ENCODE results near the gene MAPK8IP3. TPM values are rescaled to one million over a fixed set of nuclear protein-coding genes. Genes with fewer than 3 reads are reported as not detected.
A peak's percentile ranks its signal among the peaks of the same experiment; 100 is the strongest.

MAPK8IP3 gene
- total and polyA plus RNA-seq, 9 of the 15 experiments (the other 6 are each of a cell fraction or from before 2014, with no cell fraction given) = 0.17 to 58.7 (median 16.7) TPM

DNA sequence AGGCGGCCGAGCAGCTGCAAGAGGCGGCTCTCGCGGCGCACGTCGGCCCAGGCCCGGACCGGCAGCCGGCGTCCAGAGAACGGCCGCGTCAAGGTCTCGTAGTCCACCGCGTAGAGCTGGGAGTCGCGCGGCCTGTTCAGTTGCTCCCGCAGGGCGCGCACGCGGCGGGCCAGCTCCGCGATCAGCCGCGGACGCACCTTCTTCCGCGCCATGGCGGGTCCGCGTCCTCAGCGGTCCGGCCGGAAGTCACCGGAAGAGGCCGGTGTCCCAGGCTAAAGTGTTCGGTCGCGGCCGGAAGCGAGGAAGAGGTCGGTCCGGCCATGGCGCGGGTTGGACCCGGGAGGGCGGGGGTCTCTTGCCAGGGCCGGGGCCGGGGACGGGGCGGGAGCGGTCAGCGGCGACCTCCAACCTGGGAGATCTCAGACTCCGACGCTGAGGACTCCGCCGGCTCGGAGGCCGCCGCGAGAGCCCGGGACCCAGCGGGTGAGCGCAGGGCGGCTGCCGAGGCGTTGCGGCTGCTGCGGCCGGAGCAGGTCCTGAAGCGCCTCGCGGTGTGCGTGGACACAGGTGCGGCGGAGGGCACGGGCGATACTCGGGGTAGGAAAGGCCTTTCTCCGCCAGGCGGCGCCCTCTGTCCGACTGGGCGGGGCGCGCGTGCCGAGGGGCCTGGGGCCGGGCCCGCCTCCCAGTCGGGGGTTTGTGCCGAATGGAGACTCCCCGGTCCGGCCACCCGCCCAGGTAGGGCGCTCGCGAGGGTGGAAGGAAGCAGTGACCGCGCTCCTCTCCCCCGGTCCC is 67.1 kb downstream of the MAPK8IP3 start, which contains the start of gene MRPS34 (continued):
- TF ChIP-seq, protein P1, sequence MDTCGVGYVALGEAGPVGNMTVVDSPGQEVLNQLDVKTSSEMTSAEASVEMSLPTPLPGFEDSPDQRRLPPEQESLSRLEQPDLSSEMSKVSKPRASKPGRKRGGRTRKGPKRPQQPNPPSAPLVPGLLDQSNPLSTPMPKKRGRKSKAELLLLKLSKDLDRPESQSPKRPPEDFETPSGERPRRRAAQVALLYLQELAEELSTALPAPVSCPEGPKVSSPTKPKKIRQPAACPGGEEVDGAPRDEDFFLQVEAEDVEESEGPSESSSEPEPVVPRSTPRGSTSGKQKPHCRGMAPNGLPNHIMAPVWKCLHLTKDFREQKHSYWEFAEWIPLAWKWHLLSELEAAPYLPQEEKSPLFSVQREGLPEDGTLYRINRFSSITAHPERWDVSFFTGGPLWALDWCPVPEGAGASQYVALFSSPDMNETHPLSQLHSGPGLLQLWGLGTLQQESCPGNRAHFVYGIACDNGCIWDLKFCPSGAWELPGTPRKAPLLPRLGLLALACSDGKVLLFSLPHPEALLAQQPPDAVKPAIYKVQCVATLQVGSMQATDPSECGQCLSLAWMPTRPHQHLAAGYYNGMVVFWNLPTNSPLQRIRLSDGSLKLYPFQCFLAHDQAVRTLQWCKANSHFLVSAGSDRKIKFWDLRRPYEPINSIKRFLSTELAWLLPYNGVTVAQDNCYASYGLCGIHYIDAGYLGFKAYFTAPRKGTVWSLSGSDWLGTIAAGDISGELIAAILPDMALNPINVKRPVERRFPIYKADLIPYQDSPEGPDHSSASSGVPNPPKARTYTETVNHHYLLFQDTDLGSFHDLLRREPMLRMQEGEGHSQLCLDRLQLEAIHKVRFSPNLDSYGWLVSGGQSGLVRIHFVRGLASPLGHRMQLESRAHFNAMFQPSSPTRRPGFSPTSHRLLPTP (IDR thresholded peaks at IDR 0.05; ENCODE audit: borderline replicate concordance, extremely low read depth, insufficient read length) = no peak
- TF ChIP-seq, protein P2, sequence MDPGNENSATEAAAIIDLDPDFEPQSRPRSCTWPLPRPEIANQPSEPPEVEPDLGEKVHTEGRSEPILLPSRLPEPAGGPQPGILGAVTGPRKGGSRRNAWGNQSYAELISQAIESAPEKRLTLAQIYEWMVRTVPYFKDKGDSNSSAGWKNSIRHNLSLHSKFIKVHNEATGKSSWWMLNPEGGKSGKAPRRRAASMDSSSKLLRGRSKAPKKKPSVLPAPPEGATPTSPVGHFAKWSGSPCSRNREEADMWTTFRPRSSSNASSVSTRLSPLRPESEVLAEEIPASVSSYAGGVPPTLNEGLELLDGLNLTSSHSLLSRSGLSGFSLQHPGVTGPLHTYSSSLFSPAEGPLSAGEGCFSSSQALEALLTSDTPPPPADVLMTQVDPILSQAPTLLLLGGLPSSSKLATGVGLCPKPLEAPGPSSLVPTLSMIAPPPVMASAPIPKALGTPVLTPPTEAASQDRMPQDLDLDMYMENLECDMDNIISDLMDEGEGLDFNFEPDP (CRISPR knock-in tag; IDR thresholded peaks at IDR 0.05) = no peak
- TF ChIP-seq, protein P3, sequence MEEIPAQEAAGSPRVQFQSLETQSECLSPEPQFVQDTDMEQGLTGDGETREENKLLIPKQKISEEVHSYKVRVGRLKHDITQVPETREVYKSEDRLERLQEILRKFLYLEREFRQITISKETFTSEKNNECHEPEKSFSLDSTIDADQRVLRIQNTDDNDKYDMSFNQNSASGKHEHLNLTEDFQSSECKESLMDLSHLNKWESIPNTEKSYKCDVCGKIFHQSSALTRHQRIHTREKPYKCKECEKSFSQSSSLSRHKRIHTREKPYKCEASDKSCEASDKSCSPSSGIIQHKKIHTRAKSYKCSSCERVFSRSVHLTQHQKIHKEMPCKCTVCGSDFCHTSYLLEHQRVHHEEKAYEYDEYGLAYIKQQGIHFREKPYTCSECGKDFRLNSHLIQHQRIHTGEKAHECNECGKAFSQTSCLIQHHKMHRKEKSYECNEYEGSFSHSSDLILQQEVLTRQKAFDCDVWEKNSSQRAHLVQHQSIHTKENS (CRISPR knock-in tag; IDR thresholded peaks at IDR 0.05) = no peak
- TF ChIP-seq, protein P4, sequence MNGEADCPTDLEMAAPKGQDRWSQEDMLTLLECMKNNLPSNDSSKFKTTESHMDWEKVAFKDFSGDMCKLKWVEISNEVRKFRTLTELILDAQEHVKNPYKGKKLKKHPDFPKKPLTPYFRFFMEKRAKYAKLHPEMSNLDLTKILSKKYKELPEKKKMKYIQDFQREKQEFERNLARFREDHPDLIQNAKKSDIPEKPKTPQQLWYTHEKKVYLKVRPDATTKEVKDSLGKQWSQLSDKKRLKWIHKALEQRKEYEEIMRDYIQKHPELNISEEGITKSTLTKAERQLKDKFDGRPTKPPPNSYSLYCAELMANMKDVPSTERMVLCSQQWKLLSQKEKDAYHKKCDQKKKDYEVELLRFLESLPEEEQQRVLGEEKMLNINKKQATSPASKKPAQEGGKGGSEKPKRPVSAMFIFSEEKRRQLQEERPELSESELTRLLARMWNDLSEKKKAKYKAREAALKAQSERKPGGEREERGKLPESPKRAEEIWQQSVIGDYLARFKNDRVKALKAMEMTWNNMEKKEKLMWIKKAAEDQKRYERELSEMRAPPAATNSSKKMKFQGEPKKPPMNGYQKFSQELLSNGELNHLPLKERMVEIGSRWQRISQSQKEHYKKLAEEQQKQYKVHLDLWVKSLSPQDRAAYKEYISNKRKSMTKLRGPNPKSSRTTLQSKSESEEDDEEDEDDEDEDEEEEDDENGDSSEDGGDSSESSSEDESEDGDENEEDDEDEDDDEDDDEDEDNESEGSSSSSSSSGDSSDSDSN (IDR thresholded peaks at IDR 0.05; ENCODE audit: borderline replicate concordance in 1 of 2, low read depth in 2 of 2, low read length in 2 of 2) = peak; percentile 95 to 97
- TF ChIP-seq, protein P5, sequence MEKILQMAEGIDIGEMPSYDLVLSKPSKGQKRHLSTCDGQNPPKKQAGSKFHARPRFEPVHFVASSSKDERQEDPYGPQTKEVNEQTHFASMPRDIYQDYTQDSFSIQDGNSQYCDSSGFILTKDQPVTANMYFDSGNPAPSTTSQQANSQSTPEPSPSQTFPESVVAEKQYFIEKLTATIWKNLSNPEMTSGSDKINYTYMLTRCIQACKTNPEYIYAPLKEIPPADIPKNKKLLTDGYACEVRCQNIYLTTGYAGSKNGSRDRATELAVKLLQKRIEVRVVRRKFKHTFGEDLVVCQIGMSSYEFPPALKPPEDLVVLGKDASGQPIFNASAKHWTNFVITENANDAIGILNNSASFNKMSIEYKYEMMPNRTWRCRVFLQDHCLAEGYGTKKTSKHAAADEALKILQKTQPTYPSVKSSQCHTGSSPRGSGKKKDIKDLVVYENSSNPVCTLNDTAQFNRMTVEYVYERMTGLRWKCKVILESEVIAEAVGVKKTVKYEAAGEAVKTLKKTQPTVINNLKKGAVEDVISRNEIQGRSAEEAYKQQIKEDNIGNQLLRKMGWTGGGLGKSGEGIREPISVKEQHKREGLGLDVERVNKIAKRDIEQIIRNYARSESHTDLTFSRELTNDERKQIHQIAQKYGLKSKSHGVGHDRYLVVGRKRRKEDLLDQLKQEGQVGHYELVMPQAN (IDR thresholded peaks at IDR 0.05; ENCODE audit: borderline replicate concordance) = peak; percentile 67; the same call in 1 of the 2 replicates
- TF ChIP-seq, protein P6, sequence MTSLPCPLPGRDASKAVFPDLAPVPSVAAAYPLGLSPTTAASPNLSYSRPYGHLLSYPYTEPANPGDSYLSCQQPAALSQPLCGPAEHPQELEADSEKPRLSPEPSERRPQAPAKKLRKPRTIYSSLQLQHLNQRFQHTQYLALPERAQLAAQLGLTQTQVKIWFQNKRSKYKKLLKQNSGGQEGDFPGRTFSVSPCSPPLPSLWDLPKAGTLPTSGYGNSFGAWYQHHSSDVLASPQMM (CRISPR knock-in tag; IDR thresholded peaks at IDR 0.05) = no peak
- TF ChIP-seq BCOR (IDR thresholded peaks at IDR 0.05) (no peak), RUNX1 (IDR thresholded peaks at IDR 0.05; ENCODE audit: low read depth) (no peak), PTTG1 (tag; IDR thresholded peaks at IDR 0.05; ENCODE audit: low read depth) (no peak), SMARCE1 (IDR thresholded peaks at IDR 0.05) (no peak), SAFB (IDR thresholded peaks at IDR 0.05; ENCODE audit: borderline replicate concordance, low read depth, low read length) (no peak), TAF15 (IDR thresholded peaks at IDR 0.05; ENCODE audit: low read depth, low read length) (no peak), ASH1L (IDR thresholded peaks at IDR 0.05; ENCODE audit: borderline replicate concordance, low read depth, partially characterized antibody) (no peak), NFE2 (IDR thresholded peaks at IDR 0.05; ENCODE audit: low read depth) (no peak), ZNF444 (CRISPR knock-in tag; IDR thresholded peaks at IDR 0.05) (no peak), HNRNPH1 (optimal IDR thresholded peaks at IDR 0.05; ENCODE audit: low read depth, low read length) (no peak)
